HG03439 (cell line): Measurements from ENCODE around the gene NT5DC1.
"Not testable (repeated sequence)": the region's sequence is repeated elsewhere in the genome, so short reads cannot be mapped to it uniquely, and the experiment has no call there.

Experiments
- ATAC-seq: cut with Tn5 transposase; IDR thresholded peaks from one replicate; pipeline ENCODE4 v1.9.1; 2021; ENCODE audit warnings: mild to moderate bottlenecking, moderate library complexity; ENCODE audit not compliant: unreplicated experiment

Gene NT5DC1

DNA sequence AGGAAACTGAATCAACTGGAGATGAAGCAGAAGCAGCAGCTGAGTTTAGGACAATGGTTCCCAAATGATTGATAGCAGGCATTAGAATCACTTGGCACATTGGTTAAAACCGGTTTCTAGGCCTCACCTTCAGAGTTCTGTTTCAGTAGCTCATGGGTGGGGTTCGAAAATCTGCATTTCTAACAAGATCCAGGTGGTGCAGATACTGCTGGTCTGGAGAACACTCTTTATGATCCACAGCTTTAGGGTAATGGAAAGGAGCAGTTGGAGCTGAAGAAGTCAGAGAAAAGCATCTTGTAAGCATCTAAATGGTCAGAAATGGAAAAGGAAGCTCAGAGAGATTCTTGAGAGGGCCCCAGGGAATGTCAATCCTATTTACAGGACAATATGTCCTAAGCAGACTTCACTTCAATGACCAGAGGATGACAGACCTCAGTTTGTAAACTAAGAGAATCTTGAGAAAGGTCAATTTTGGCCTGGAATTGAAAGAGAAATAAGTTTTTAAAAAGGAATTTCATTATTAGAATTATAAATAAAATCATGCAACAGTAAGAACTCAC lies 170.6 kb downstream of the NT5DC1 start:
- no peak for ATAC-seq

DNA sequence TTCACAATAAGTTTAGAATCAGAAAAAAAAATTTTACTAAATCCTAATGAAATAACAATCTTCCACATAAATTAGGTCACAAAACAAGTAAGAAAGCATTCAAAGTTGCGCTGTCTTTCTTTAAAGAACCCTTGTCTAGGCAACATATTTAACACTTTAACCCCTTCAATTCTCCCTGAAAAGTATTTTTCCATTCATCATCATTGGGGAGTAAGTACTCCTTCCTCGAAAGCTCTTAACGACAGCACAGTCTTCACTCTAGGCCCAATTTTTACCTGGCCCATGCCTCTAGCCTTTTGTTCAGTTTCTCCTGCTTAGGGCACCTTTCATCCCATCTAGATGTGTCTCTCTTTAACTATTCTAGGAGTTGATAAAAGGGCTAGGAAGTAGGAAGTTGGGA lies 176.5 kb downstream of the NT5DC1 start:
- no peak for ATAC-seq

DNA sequence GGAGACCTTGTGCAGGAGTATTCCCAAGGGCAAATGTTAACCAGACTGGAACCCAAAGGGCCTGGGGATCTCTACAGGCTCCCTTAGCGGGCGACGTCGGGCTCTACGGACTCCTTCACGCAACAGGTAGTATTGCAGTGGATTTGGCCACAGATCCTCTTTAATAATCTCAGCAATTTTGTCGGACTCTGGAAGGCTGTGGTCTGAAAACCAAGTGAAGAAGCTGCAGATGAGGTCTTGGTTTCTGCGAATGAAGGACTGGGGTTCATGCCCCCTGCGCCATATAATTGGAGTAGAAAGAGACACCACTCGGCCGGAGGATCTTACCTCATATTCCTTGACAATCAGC lies 177.8 kb downstream of the NT5DC1 start:
- ATAC-seq: no peak

DNA sequence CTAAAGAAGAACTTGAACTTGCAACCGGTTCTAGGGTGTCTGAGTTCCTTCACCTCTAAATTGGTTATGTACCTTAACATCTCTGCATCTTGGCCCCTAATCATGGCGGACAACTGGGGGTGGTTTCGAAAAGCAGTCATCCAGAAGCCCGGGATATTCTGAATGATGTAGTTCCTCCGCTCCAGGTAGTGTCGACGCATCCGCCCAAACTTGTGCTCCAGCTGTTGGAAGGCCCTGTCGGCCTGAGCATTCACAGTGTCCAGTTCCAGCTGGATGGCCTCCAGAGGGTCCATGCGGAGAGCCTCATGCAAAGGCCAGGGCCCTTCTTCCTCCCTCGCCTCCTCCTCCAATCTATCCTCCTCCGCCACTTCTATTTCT lies 178.2 kb downstream of the NT5DC1 start:
- ATAC-seq: no peak

DNA sequence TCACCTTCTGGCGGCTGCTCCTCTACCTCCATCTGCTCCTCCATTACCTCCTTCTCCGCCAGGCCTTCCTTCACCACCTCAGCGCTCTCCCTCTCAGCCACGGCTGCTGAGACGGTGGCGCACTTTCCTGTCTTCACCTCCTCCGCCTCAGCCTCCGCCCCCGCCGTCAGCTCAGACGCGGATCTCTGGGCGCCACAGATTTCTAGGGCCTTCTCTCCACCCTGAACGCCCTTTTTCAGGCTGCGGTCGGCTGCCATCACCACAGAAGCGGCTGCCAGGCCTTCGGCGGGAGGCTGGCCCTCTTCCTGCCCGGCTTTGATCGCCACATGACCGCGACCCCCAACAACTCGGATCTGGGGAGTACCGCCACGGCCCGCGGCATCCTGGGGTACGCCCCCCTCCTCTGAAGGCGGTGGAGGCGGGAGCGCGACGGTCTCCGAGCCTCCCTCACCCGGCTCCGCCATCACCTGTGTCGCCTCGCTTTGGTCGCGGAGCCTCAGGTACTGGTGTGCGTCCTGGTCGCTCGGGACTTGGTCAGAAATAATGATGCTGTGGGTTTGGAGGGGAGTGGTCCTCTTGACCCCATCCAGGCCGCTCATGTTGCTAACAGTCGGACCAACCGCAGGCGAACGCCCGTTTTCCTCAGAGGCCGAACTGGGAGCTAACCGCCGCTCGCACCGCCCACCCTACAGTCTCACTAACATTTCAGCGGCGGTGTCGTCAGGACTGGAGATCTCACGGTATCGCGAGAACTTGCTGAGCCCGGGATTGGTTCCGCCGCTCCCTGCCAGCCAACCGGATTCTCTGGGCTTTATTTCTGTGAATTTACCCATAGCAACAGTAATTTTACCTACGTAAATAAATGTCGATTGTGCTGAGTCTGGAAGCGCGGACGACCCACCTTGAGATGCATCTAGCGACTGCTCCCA lies 178.8 kb downstream of the NT5DC1 start, which contains the start of gene TSPYL1:
Gene TSPYL1 (minus strand): TSS at position 699 of the 929 bp plus-strand sequence. CDS start 100 bp downstream, at position 599.
- ATAC-seq: peak; percentile 97

DNA sequence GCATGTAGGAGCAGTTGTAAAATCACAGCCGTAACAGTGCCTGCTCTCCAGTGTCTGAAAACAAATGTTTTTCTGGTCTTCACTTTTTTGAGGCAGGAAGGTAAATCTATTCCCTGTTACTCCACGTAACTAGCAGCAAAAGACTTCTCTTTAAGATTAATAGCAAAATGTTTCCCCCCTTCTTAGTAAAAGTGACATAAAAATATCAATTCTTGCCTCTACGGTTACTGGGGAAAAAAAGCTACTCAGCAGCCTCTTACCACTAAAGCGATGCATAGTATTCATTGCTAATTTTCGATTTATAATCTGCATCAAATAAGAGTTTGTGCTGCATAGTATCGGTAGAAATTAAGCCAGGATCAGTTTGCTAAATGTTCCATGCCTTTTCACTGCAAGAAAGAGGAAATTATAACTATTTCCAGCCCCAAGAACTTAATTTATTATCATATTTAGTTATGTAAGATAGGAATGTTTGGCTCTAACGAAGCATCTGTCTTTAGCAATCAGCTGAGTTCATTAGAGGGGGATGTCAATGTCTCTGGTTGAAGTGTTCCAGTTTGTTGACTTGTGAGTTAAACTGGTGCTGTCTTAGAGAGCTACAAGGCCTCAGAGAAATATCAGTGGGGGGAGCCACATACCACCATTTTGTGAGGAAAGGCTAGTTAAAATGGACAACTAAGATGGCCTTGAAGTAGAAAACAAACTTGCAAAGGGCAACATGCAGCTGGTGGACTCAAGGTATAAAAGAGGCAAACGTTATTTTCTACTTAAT lies 179.7 kb downstream of the NT5DC1 start:
- ATAC-seq: no peak

DNA sequence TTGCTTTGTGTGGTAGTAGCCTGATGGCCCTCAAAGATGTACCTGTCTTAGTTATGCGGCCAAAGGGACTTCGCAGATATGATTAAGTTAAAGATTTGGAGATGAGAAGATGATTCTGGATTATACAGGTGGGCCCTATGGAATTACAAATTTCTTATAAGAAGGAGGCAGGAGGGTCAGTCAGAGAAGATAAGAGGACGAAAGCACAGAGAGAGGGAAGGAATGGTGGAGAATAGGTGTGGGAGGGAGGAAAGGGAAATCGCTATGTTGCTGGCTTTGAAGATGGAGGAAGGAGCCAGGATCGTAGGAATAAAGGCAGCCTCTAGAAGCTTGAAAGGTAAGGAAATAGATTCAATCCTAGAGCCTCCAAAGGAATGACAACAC lies 180.3 kb downstream of the NT5DC1 start:
- no peak for ATAC-seq

DNA sequence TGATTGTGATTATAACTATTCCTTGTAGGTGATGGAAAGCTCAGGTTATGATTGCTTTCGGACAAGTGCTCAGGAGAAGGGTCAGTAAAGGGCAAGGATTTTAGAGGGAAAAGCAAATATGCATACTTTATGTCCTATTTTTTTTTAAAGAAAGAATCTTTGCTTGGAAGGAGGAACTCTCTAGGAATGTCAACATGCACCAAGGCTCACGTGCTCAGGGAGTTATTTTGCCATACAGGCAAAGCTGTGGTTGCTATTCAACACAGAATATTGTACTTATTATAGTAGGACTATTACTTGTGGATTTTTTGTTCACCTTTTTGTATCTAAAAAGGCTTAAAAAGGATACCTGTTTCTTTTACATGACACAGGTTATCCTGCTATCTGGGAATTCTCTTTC lies 182.0 kb downstream of the NT5DC1 start:
- ATAC-seq: no peak

DNA sequence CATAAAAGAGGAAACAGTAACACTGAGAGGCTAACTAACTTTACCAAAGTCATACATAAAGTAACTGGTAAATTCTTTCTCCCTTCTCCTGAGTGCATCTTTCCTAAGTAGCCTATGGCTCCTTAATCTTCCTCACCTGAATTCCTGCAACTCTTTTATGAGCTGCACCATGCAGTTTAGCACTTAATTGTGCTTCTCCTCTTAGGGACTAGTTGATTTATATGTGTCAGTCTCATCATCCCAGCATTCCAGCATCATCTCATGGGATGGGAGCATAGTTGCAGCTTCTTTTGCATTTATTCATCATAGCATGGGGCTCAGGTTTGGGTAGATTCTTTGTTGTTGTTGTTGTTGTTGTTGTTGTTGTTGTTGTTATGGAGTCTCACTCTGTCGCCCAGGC lies 182.5 kb downstream of the NT5DC1 start:
- ATAC-seq: no peak

DNA sequence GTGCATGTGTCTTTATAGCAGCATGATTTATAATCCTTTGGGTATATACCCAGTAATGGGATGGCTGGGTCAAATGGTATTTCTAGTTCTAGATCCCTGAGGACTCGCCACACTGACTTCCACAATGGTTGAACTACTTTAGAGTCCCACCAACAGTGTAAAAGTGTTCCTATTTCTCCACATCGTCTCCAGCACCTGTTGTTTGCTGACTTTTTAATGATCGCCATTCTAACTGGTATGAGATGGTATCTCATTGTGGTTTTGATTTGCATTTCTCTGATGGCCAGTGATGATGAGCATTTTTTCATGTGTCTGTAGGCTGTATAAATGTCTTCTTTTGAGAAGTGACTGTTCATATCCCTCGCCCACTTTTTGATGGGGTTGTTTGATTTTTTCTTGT lies 184.3 kb downstream of the NT5DC1 start:
- not testable (repeated sequence) for ATAC-seq

DNA sequence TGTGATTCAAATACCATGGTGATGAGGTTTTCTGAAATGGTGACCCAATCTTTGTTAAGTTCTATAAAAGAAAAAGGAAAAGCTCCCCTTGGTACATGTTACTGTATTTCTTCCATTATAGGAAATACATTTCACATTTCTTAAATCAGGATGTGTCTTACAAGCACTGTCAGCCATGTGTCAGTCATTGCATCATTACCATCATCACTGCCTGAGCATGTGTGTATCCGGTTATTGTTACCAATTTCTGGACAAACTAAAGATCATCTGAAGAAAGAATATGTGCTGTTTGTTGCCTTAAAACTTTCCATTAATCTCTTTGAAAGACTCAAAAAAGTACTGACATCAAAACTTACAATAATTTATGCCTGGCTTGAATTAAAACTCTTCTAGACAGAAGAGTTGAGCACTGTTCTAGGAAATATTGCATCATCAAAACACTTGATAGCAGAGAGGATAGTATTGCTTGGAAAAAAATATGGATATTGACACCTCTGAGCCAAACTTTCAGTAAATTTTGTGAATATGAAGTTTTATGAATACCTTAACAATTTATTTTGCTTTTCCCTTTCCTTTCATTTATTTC lies 186.2 kb downstream of the NT5DC1 start:
- ATAC-seq: no peak

DNA sequence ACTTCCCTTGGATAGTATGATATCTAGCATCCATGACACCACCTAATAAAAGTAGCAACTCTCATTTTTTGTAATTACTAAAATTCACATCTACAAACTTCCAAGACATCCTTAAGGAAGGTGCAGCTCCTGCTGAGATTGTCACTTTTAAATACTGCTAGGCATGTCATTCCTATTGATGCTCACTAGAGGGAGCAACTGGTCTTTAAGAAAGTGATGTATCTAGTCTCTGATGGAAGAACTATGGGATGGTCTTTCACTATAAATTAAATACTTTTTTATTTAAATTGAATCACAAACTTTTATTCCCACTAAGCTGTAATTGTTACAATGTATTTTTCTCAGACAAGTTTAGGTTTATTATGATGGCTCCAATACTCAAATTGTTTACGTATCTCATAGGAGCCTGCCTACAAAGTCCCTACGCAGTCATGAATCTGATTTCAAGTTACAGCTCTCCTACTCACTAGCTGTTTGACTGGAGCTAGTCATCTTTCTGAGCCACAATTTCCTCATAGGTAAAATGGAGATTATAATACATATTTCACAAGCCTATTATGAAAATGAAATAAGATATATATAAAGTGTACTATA lies 187.1 kb downstream of the NT5DC1 start:
- ATAC-seq: no peak

DNA sequence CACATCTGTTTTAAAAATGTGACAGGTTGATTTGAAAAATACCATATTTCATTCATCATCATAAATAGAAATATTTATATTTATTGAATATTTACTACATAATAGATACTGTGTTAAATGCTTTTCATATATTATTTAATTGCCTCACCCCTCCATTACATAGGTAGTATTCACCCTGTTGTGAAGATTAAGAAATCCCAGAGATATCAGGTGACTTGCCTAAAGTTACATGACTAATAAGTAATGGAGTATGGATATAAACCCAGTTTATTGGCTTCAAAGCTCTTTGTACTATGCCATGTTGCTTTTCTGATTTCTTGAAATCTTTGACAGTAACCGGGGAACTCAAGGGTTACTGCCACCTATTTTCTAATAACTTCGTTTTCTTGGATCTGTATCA lies 189.2 kb downstream of the NT5DC1 start:
- ATAC-seq: no peak

DNA sequence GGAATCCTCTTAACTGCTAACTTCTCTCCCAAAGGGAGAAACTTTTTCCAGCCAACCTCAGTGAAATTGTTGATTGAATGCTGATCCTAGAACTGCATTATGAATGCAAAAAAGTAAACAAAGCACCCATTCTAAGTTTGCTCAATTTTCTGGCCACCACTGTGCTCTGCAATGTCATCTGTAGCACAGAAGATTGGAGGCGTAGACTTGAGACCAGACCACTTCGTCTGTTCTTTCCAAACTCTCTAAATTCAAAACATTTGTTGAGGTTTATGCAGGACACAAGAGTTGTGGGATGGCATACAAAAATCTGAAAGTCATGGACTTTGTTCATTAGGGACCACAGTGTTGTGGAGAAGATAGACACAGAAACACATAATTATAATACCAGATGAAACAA lies 190.1 kb downstream of the NT5DC1 start:
- no peak for ATAC-seq

DNA sequence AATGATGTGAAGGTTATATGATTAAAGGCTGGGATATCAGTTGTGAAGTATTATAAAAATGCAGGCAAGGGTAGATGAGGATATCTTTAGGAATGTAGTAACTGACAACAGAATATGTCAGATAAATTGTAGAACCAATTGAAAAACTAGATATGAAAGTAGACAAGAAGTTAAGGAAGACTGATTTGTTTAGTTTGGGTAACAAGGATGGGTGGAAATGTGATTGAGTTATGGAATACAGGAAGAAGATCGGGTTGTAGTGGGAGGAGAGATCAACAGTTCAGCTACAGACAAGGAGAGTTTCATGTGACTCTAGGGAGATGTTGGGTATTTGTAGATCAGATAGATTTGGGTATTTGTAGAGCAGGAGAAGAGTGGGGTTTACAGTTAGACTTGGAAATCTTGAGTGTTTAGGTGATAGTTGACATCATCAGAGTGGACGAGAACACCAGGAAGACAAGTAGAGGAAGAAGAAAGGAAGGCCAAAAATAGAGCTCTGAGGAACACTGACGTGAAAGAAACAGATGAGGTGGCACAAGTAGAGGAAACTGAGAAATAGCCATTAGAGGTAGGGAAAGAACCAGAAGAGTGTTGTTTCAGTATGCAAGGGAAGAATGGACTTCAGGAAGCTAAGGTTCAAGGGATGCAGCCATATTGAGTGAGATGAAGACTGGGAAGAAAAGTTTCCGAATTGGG lies 191.2 kb downstream of the NT5DC1 start:
- ATAC-seq: no peak

DNA sequence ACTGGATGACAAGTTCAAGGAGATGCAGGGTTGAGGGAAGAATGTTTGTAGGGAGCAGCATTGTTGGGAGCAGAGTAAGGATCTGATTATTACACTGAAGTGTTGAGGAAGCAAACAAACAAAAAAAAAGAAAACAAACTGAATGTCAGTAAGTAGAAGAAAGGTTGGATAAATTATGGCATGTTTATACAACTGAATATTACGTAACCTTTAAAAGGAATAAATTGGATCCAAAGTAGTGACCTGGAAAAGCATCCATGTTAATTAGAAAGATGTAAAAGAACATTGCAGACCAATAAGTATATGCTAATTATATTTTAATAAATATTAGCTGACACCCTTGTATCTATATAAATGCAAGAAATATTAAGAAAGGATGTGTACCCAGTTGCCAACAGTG lies 191.9 kb downstream of the NT5DC1 start:
- no peak for ATAC-seq

DNA sequence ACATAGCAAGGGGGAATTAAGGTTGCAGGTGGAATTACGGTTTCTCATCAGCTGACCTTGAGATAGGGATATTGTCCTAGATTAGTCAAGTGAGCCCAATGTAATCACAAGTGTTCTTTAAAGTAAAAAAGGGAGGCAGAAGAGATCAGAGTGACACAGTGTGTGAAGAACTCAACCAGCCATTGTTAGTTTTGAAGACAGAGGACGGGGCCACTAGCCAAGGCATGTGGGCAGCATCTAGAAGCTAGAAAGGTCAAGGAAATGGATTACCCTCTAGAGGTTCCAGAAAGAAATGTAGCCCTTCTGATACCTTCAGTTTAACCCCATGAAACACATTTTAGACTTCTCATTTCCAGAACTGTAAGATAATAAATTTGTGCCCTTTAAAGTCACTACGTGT lies 197.6 kb downstream of the NT5DC1 start:
- ATAC-seq: no peak

DNA sequence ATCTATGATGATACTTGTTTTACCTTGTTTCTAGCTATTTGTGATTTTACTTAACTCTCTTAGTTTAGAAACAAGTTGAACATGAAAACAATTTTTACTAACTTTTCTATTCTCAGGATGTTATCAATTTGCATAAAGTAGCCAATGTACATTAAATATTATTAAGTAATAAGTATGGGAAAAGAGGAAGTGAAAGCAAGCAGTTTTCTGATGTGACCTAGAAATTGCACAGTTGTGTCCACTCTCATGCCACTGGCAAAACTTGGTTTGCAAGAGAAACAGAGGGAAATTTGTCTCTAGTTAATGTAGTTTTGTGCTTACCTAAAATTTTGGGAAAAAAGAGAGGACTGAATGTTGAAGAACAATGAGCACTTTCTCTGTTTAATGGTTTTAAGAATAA lies 198.3 kb downstream of the NT5DC1 start:
- ATAC-seq: no peak
